A549 treated with CORT108297 at 1 μM for 4 hours (cell line): ENCODE data around the gene C11orf54. TPM values are rescaled to one million over a fixed set of nuclear protein-coding genes. Genes with fewer than 3 reads are reported as not detected.

Experiments used
- total RNA-seq: library from RNA; stranded (reverse); fragments of 200-300 nt; extraction: Qiagen RNA extraction; gene quantifications from 5 replicates; pipeline ENCODE4 v1.2.3, GENCODE V29; 2022

C11orf54 gene
- 10.5 to 14.5 TPM (median 11.7 TPM) in 5 replicates for total RNA-seq

GRCh38 chr11:93741094-93741881 is at the start of gene C11orf54, which contains the start of gene TAF1D:
Gene C11orf54, plus strand, starts transcription at chr11:93741672. Its CDS starts 5,722 bp downstream, at chr11:93747394.
Gene TAF1D, minus strand, starts transcription at chr11:93741495. Its CDS starts 2,191 bp downstream, at chr11:93739304.

GRCh38 chr11:93784145-93784934 is 42.9 kb downstream of the C11orf54 start, which contains the start of gene MED17:
Gene MED17, plus strand, starts transcription at chr11:93784282. Its CDS starts 232 bp downstream, at chr11:93784514.

Other genes starting within 250 kb of the C11orf54 start
- 14.0 to 20.2 TPM (median 18.5 TPM) in 5 replicates for gene SMCO4, start 198.3 kb upstream of the C11orf54 start, total RNA-seq
- 5.5 to 8.8 TPM (median 6.4 TPM) in 5 replicates for gene CEP295, start 80.0 kb upstream of the C11orf54 start, total RNA-seq
- gene TAF1D, start 177 bp upstream of the C11orf54 start, total RNA-seq: 90.8 to 99.9 TPM (median 94.6 TPM) in 5 replicates
- 20.0 to 22.5 TPM (median 20.8 TPM) in 5 replicates for gene MED17, start 42.6 kb downstream of the C11orf54 start, total RNA-seq
- gene VSTM5, start 108.9 kb downstream of the C11orf54 start, total RNA-seq: not detected in 5 replicates